MCF 10A (cell line): ENCODE measurements around the gene HBZ. TPM values are rescaled to one million over a fixed set of nuclear protein-coding genes. Genes with fewer than 3 reads are reported as not detected.

ENCODE experiments used
- BruUV-seq: library from RNA; stranded (reverse); fragments of 400-500 nt; replicated peaks from 2 replicates; lab custom pipeline; 2021; lab: Mats Ljungman, UMichigan
- CTCF ChIA-PET: fragments of 300-600 bp; sonication (Branson Sonifier 250); formaldehyde crosslinking; extraction: SDS; loops from one replicate; lab custom pipeline; 2021; ENCODE audit warnings: antibody characterized with exemption, inconsistent platforms; lab: Yijun Ruan, JAX
- POLR2A ChIA-PET: fragments of 300-600, 350-650 bp; sonication (Branson Sonifier 250); formaldehyde crosslinking; extraction: SDS; loops from one replicate; lab custom pipeline; 2020; ENCODE audit warnings: antibody characterized with exemption, inconsistent platforms; lab: Yijun Ruan, JAX
- DNase-seq: peaks from one replicate; pipeline ENCODE4 v3.0.0-alpha.2; 2018; ENCODE audit not compliant: unreplicated experiment
- H3K27ac Mint-ChIP-seq: one replicate; pipeline ENCODE4 v1.8.0; 2022; ENCODE audit warnings: mild to moderate bottlenecking, low read depth, mixed read lengths; ENCODE audit not compliant: unreplicated experiment
- H3K27me3 Mint-ChIP-seq: one replicate; pipeline ENCODE4 v1.8.0; 2022; ENCODE audit warnings: mixed read lengths; ENCODE audit not compliant: insufficient read depth, unreplicated experiment
- H3K36me3 Mint-ChIP-seq: one replicate; pipeline ENCODE4 v1.8.0; 2022; ENCODE audit warnings: mild to moderate bottlenecking, moderate library complexity, mixed read lengths; ENCODE audit not compliant: insufficient read depth, unreplicated experiment
- H3K4me1 Mint-ChIP-seq: one replicate; pipeline ENCODE4 v1.8.0; 2022; ENCODE audit warnings: mixed read lengths; ENCODE audit not compliant: insufficient read depth, unreplicated experiment
- H3K4me3 Mint-ChIP-seq: one replicate; pipeline ENCODE4 v1.8.0; 2022; ENCODE audit warnings: mild to moderate bottlenecking, moderate library complexity, mixed read lengths; ENCODE audit not compliant: unreplicated experiment
- H3K9me3 Mint-ChIP-seq: one replicate; pipeline ENCODE4 v1.8.0; 2022; ENCODE audit warnings: mixed read lengths; ENCODE audit not compliant: unreplicated experiment
- CTCF ChIP-seq: fragments of 200-600 bp; IDR thresholded peaks from one replicate; pipeline ENCODE4 v1.8.0; 2022; ENCODE audit warnings: antibody characterized with exemption, mild to moderate bottlenecking; ENCODE audit not compliant: unreplicated experiment
- intact Hi-C: fragments of 100-400 bp; cut with micrococcal nuclease; formaldehyde crosslinking; loops from 2 replicates; pipeline ENCODE4 v1.14.1; 2022
- total RNA-seq: library from RNA; stranded (reverse); gene quantifications from 2 replicates; pipeline ENCODE4 v1.2.3, GENCODE V29; 2022

Gene HBZ
- total RNA-seq, 1 experiment from 2014 or later, result not detected

DNA sequence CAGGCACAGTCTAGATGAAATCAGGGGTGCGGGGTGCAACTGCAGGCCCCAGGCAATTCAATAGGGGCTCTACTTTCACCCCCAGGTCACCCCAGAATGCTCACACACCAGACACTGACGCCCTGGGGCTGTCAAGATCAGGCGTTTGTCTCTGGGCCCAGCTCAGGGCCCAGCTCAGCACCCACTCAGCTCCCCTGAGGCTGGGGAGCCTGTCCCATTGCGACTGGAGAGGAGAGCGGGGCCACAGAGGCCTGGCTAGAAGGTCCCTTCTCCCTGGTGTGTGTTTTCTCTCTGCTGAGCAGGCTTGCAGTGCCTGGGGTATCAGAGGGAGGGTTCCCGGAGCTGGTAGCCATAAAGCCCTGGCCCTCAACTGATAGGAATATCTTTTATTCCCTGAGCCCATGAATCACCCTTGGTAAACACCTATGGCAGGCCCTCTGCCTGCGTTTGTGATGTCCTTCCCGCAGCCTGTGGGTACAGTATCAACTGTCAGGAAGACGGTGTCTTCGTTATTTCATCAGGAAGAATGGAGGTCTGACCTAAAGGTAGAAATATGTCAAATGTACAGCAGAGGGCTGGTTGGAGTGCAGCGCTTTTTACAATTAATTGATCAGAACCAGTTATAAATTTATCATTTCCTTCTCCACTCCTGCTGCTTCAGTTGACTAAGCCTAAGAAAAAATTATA is 25.7 kb downstream of the HBZ start:
- no peak overlapping the region for H3K27ac Mint-ChIP-seq
- intact Hi-C loops, result no loop called here
- POLR2A ChIA-PET, result no interaction called here
- CTCF ChIA-PET, result interaction anchor here (0.6 kb wide), 1 partner anchor 56 kb away, joined by 3 read pairs; no protein-coding TSS in a partner anchor
- no peaks in the 10 kb centered on the region for H3K9me3 Mint-ChIP-seq
- DNase-seq, result no peak
- no TSS peak for BruUV-seq
- no peaks in the 10 kb centered on the region for H3K4me1 Mint-ChIP-seq
- peaks cover 37% of the 10 kb centered on the region for H3K27me3 Mint-ChIP-seq
- H3K4me3 Mint-ChIP-seq, result no peak overlapping the region
- no peak for TF ChIP-seq CTCF
- H3K36me3 Mint-ChIP-seq, result peaks cover 1% of the 10 kb centered on the region

DNA sequence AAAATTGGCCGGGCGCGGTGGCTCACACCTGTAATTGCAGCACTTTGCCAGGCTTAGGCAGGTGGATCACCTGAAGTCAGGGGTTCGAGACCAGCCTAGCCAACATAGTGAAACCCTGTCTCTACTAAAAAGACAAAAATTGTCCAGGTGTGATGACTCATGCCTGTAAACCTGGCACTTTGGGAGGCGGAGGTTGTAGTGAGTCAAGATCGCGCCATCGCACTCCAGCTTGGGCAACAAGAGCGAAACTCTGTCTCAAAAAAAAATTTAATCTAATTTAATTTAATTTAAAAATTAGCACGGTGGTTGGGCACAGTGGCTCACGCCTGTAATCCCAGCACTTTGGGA is 26.2 kb downstream of the HBZ start:
- Mint-ChIP-seq H3K27me3 (peaks cover 34% of the 10 kb centered on the region), H3K36me3 (peaks cover 6% of the 10 kb centered on the region), H3K27ac (no peak overlapping the region), H3K4me1 (no peaks in the 10 kb centered on the region), H3K9me3 (no peaks in the 10 kb centered on the region), H3K4me3 (no peak overlapping the region)
- TF ChIP-seq CTCF, result no peak
- ChIA-PET POLR2A (no interaction called here), CTCF (no interaction called here)
- DNase-seq, result peak; percentile 62
- no TSS peak for BruUV-seq
- intact Hi-C loops, result no loop called here

GRCh38 chr16:179211-180092 is 27.0 kb downstream of the HBZ start:
- Mint-ChIP-seq H3K36me3 (peaks cover 9% of the 10 kb centered on the region), H3K4me1 (no peaks in the 10 kb centered on the region), H3K4me3 (no peak overlapping the region), H3K9me3 (no peaks in the 10 kb centered on the region), H3K27ac (no peak overlapping the region), H3K27me3 (peaks cover 26% of the 10 kb centered on the region)
- intact Hi-C loops, result no loop called here
- BruUV-seq, result no TSS peak
- ChIA-PET POLR2A (no interaction called here), CTCF (interaction anchor here (4.7 kb wide), 1 partner anchor 73 kb away, joined by 27 read pairs; no protein-coding TSS in a partner anchor)
- TF ChIP-seq CTCF, result no peak
- no peak for DNase-seq

- no peaks in the 10 kb centered on the region for H3K9me3 Mint-ChIP-seq
- DNase-seq, result no peak
- H3K27me3 Mint-ChIP-seq, result peaks cover 19% of the 10 kb centered on the region
- peaks cover 9% of the 10 kb centered on the region for H3K36me3 Mint-ChIP-seq
- TF ChIP-seq CTCF, result no peak
- H3K4me3 Mint-ChIP-seq, result no peak within 1 kb of the TSS
- H3K27ac Mint-ChIP-seq, result no peak within 1 kb of the TSS
- H3K4me1 Mint-ChIP-seq, result no peaks in the 10 kb centered on the region
- ChIA-PET CTCF (interaction anchor here (0.5 to 4.7 kb wide), 4 partner anchors 43 to 83 kb away, joined by 3 to 27 read pairs (median 4); partner anchors contain the start of gene FAM234A), POLR2A (no interaction called here)
- BruUV-seq, result no TSS peak
- intact Hi-C loops, result no loop called here
Measured at GRCh38 chr16:180101-180675, 27.7 kb downstream of the HBZ start, which contains the start of gene HBQ1. TSS of gene HBQ1 (plus strand) at chr16:180459. CDS start at chr16:180487, 28 bp downstream.
